GM21360 (cell line): ENCODE measurements around the gene CIZ1.

ENCODE experiments used
- ATAC-seq: cut with Tn5 transposase; IDR thresholded peaks from one replicate; pipeline ENCODE4 v1.9.1; 2021; ENCODE audit warnings: mild to moderate bottlenecking, moderate library complexity; ENCODE audit not compliant: unreplicated experiment

The CIZ1 gene

DNA sequence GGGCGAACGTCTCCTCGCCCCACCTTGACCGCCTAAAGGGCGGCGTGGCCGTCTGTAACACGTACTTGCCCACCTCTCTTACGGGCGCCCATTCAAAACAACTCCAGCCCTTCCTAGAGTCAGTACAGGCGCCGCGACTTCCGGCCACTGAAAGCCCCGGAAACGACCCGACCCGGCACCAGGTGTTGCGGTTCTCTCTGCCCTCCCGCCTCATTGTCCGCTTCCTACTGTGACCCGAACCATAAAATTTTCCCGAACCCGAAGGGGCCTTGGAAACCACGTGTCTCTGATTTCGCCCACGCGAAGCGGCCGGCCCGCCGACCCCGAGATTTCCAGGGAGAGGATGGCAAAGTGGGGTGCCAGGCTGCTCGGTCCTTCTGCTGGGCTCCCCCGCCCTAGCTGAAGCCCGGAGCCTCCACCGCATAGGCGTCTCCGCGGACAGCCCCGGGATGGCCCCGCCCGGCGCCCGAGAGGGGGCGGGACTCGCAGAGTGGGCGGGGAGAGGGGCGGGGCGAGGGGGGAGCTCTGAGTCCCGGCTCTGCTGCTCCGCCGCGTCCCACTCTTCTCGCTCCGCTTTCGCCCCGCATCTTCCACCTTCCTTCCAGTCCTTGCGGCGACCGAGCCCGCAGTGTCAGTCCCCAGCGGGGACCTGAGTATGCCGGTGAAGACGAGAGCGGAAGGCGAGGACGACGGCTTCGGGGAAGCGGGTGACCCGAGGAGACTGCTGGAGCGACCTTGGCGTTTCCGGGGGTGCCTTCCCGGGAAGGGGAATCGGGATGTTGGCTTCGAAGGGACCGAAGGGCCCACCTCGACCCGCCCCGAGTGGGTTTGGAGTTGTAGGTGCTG, 63.2 kb downstream of the CIZ1 start:
- peak; percentile 45 for ATAC-seq

DNA sequence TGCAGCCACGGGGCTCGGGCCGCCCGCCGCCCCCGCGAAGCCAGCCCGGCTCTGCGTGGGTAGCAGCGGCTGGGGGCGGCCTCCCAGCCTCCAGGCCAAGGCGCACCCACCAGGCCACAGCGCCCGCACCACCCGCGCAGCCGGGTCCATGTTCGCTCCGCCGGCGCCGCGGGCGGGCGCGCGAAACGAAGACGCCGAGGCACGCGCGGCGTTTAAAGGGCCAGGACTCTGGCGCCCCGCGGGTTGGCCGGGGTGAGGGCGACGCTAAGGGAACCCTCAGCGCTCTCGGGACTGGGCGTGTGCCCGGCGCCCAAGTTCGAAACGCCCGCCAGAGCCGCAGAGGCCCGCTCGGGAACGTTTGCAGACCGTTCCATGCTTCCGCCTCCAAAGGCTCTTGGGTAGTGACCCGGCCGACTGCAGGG, 63.8 kb downstream of the CIZ1 start, which contains the start of gene PTGES2:
PTGES2 (minus strand) TSS at position 162 of the 422 bp plus-strand sequence; CDS start at position 150, 12 bp downstream.
- peak; percentile 46 for ATAC-seq

DNA sequence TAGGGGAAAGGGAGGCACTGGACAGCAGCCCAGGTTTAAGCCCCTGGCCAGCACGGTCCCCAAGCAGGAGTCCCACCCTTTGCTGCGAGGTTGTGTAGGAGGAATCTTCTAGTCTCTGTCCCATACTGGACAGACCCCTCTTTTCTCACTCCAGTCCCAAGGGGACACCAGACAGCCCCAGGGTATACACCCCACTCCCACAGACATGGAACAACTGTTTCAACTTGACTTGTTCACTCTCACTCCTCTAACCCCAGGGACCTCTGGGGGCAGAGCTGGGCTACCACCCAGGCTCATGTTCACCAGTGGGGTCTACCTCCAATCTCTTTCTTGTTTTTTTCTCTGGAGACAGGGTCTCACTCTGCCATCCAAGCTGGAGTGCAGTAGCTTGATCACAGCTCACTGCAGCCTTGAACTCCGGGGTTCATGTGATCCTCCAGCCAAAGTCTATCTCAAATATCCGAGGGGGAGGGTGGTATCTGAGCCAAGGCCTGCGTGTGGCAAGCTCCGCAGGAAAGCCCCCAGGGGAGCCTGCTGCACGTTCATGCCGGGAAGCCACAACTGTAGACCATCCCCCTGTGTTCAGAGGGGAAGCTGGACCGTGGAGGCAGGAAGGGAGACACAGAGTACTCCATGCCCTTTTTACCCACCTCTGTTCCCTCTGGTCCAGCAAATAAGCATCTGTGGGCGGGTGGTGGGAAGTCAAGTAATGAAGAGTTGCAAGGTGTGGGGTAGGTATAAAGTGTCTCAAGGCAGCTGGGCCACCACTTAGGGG, 65.6 kb downstream of the CIZ1 start:
- no peak for ATAC-seq

DNA sequence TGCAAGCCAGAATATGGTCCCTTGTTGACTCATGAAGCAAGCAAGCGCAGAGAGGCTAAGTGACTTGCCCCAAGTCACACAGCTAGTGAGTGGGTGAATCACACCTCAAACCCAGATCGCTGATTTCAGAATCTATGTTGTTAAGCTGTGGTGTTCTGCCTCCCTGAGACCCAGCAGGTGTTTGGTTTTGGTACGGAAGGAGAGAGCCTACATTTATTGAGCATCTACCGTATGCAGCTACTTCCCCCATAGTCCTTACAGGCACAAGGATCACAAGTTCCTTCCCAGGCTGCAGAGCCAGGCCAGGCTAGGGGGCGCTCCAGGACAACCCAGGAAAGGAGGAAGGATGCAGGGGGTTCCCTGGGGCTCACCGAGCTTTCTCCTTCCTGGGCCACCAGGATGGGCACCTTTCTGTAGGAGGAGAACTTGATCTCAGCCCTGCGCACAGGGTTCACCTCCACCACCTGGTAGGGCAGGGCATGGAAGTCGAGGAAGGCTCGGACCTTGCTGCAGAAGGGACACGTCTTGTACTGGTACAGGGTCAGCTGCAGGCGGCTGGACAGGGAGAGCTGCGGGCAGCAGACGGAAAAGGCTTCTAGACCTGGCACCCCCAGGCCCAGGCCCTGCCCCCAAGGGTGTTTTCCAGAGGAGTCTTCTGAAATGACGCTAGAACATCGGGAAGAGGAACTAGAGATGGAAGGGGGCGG, 66.3 kb downstream of the CIZ1 start:
- ATAC-seq = no peak

DNA sequence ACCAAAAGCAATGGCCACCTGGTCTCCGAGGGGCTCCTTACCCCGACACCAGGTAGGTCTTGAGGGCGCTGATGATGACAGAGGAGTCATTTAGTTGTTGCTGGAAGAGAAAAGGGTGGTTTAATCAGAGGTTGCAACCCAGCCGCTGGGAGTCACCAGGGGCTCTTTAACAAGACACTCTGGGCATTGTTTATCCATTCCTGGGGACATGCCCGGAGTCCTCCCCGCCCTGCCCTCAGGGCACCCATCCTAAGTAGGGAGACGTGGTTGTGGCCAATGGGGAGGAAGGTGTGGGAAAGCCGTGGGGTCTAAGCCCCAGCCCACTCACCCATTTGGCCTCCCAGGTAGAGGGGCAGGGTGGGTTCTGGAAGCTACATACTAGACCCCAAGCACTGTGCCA, 66.9 kb downstream of the CIZ1 start:
- ATAC-seq = no peak

DNA sequence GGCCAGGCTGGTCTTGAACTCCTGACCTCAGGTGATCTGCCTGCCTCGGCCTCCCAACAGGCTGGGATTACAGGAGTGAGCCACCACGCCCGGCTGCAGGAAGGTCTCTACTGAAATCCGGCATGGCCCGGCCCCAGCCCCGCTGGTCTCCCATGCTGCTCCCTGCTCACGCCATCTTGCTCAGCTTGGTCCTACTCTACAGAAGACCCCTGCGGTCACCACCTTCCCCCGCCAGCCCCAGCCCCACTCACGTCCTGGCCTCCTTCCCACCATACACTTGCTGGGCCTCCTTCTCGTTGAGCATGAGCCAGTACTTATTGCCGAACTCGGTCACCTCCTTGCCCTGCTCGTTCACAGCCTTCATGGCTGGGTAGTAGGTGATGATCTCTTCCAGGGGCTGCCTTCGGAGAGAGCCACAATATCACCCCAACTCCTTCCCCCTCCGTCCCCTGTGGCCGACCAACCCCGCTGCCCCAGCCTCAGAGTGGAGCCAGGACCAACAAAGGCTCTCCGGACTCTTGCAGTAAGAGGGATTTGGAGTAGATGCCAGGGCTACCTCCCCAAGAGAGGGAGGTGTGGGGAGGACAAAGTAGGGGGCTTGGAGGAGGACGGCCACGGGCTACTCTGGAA, 67.8 kb downstream of the CIZ1 start:
- ATAC-seq = no peak

DNA sequence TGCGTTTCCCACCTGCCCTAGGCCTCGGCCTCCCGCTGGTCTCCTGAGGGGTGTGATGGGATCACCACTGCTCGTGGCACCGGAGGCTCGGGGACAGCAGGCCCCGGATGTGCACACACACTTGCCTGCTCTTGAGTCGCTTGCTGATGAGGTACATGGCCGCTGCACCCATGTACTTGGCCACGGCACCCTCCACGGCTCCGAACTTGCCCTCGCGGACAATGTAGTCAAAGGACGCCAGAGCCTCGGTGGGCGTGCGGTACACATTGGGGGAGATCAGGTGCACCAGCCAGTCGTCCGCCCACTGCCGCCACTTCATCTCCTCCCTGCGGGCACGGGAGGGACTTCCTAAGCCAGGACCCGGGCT, 68.6 kb downstream of the CIZ1 start:
- ATAC-seq = no peak

DNA sequence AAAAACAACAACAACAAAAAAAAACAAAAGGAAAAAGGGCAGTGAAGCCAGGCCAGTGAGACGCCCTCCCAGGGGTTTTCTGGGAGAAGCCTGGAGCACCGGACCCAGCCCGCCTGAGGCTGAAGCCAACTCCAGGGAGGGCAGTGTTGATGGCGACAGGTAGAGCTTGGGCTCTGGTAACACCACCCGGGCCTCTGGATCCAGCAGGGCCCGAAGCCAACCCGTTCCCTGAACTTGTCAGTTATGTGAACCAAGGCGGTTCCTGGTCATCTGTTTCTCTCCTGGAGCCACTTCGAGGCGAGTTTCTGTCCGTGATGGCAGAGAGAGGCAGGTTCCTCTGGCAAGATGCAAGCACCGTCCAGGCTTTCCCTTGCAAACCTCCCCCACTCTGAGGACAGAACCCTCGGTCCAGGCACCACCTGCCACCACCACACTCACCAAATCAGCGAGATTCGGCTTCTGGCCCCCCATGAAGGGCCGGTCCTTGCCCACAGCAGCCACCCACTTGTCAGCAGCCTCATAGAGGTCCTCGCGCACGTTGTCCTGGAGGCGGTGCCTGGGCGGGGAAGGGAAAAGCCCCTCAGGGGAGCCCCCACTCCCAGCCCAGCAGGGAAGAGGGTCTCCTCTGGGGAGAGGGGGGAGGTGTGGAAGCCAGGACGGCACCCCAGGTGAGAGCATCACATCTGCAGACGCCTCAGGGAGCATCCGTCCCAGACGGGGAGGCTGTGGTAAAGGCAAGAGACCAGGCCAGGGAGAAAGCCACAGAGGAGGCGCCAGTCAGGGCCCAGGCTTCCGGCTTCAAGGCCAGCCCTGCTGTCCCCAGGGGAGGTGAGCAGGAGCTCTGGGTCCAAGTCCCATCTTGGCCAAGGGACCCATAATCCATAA, 69.2 kb downstream of the CIZ1 start:
- no peak for ATAC-seq

DNA sequence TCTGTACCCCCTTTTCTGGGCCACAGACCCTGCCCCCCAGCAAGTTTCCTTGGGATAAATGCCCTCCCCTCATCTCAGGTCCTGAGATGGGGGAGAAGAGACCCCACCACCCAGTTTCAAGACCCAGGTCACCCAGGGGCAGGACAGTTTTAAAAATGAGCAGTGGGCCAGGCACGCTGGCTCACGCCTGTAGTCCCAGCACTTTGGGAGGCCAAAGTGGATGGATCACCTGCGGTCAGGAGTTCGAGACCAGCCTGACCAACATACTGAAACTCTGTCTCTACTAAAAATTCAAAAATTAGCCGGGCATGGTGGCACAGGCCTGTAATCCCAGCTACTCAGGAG, 69.9 kb downstream of the CIZ1 start:
- ATAC-seq = no peak

DNA sequence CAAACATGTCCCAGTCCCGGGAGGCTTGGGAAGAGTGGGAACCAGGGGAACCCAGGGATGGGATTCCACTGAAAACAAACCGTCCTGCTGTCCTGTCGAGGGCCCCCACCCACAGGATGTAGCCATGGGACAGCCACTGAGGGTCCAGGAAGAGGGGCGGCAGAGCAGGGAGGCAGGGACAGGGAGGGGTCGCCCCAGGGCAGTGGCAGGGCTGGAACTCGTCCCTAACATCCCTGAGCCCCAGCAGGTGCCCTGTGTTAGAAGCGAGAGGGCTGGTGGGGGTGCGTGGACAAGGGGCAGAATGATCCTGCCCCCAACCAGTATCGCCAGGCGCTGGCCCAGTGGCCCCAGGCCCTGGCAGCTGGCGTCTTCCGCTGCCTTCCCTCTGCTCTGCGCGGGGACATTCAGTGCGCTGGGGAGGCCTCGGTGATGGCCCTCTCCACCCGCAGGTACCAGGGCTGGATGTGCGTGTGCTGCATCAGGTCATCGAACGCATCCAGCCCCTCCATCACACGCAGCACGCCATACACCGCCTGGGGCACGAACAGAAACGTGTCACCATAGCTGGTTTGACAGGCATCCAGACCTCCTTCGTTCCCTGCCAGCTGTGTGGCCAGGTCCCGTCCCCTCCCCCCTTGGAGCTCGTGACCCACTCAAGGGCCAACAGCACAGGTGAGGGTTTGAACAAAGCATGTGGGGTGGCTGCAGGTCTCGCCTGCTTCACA, 70.5 kb downstream of the CIZ1 start:
- ATAC-seq = no peak

DNA sequence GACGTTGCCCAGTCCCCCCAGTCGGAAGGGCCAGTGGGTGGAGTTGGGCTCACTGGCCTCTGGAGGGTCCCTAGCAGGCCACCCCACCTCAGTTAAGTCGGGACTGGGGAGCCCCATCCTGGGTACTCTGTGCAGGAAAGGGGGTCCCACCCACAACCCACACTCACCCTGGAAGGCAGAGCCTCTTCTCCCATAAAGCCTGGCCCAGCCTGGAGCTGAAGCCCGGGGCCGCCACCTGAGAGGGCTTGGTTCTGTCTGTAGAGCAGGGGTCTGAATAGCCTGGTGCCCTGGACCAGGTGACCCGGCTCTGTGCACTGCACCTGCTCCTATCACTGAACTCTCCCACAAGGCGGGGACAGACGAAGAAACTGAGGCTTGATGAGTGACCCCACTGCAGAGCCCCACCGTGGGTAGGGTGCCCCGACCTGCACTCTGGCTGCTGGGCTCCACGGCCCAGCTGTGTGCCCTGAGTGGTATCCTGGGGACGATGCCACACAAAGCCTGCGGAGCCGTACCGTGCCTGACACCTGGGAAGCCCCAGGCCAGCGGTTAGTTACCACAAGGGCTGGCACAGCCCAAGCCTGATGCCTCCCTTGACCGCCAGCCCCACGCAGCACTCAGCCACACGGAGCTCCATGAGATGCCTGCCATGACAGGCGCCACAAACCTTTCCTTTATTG, 71.2 kb downstream of the CIZ1 start:
- no peak for ATAC-seq

DNA sequence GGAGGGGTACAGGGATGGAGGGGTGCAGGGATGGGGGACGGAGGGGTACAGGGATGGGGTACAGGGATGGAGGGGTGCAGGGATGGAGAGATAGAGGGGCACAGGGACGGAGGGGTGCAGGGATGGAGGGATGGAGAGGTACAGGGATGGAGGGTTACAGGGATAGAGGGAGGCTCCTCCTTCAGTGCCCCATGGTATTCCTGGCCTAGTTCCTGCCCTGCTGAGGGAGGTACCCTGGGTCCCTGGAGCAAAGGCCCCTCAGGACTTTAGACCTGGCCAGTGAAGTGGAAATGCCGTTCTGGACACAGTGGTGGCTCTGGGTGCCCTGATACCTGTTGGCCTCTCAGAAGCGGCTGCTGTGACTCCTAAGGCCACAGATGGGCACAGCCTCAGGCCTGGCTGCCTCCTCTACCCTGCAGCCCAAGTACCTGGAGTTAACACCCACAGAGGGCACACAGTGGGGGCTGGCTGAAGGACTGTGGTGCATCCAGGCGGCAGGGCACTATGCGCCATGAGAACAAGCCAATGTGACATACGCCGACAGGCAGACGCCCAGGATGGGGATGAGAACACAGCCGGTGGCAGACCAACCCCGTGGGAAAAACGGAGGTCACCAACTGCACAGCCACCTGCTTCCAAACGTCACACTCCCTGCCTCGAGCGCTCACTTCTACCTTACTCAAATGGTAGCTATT, 72.3 kb downstream of the CIZ1 start:
- no peak for ATAC-seq

DNA sequence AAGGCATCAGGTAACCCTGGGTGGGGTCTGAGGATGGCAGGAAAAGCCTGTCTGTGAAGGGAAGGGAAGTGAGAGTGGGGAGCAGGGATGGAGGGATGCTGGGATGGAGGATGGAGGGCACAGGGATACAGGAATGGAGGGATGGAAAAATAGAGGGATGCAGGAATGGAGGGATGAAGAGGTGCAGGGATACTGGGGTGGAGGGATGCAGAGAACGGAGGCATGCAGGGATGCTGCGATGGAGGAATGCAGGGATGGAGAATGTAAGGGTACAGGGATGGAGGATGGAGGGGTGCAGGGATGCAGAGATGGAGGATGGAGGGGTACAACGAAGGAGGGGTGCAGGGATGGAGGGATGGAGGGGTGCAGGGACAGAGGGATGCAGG, 72.9 kb downstream of the CIZ1 start:
- ATAC-seq = no peak

DNA sequence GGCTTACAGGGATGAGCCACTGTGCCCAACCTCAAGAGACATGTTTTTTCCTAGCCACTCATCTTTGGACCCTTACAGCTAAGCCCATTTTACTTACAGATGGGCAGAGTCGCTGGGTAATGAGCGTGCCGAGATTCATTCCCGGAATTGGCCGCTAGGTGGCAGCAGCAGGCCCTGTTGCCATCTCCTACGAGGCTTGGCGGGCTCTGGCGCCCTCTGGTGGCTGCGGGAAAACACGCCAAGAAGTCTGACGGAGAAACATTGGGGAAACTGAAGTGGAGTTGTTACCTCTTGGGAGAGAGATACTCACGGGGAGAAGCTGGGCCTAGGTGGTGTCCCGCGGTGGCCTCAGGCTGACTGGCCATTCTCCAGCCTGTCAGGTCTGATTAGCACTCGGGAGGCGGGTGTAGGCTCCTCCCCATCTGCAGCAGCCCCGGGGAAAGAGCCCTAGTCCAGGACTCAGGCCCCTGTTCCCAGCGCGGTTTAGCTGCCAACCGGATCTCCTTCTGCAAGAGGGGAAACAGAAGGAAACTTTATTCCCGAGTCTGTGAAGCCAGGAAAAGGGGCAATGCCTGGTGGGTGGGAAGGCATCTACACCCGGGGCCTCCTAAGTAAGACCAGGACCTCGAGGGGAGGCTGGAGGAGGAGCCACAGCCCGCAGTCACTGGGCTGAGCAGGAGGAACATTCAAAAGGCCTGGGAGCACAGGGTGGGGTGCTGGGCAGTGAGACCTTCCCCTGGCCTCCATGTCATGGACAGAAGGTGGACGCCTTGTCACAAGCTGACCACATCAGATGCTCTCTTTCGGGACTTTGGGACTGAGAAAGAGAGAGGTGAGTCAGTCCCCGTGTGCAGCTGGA, 73.5 kb downstream of the CIZ1 start:
- ATAC-seq = no peak

DNA sequence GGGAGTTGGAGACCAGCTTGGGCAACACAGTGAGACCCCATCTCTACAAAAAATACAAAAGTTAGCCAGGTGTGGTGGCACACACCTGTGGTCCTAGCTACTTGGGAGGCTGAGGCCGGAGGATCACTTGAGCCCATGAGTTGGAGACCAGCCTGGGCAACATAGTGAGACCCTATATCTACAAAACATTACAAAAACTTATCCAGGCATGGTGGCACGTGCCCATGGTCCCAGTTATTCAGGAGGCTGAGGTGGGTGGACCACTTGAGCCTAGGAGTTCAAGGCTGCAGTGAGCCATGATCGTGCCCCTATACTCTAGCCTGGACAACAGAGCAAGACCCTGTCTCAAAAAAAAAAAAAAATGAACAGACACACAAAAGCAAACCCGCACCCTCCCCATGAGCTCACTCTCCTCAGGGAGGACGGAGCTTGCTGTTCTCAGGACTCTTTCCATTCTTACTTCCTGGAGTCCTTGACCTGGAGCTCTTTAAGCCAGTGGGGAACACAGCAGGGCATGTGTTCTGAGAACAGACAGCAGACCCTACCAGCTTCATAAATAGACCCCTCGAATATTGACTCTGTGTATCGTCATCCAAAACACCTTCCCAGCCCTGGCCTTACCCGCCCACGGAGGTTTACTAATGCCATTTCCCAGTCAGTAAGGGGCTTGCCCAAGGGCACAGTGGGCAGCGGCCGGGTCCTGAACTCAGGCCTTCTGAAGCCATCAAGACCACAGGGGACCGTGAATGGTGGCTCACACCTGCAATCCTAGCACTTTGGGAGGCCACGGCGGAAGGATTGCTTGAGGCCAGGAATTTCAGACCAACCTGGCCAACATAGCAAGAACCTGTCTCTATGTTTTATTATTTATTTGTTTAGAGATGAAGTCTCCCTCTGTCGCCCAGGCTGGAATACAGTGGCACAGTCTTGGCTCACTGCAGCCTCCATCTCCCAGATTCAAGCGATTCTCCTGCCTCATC, 75.0 kb downstream of the CIZ1 start:
- no peak for ATAC-seq
